ENCODE data around the gene DRC3.
"Not testable (repeated sequence)": the region's sequence is repeated elsewhere in the genome, so short reads cannot be mapped to it uniquely, and the experiment has no call there.

The DRC3 gene

DNA sequence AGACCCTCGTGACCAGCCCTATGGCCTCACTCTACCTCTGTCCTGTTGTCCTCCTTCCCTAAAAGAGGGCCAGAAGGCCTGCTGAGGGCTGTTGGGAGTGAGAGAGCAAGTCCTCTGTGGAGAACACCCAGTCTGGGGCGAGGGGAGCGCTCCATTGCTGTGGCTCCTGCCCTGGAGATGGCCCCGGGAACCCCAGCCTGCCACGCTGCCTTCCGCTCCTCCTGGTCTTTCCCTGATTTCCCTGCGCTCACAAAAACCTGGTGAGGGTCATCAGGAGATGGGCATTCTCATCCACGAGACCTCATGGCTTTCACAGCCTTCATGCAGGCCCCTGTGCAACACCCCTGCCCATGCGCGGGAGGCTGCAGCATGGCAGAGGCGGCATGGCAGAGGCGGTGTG lies 21.2 kb downstream of the DRC3 start:
- DNase-seq (ENCODE audit: low read depth in 2 of 2) = no peak

GRCh38 chr17:17994271-17995069 lies 21.8 kb downstream of the DRC3 start:
- no peak for DNase-seq (ENCODE audit: low read depth in 2 of 2)

DNA sequence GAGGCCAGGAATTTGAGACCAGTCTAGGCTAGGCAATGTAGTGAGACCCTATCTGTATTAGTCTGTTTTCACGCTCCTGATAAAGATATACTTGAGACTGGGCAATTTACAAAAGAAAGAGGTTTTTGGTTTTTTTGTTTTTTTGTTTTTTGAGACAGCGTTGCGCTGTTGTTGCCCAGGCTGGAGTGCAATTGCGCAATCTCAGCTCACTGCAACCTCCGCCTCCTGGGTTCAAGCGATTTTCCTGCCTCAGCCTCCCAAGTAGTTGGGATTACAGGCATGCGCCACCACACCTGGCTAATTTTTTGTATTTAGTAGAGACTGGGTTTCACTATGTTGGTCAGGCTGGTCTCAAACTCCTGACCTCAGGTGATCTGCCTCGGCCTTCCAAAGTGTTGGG lies 23.2 kb downstream of the DRC3 start:
- not testable (repeated sequence) for DNase-seq (ENCODE audit: low read depth in 2 of 2)

GRCh38 chr17:17998934-17999333 lies 26.3 kb downstream of the DRC3 start:
- DNase-seq (ENCODE audit: low read depth in 2 of 2) = no peak

GRCh38 chr17:17999364-18000029 lies 26.8 kb downstream of the DRC3 start:
- DNase-seq (ENCODE audit: low read depth in 2 of 2) = no peak

DNA sequence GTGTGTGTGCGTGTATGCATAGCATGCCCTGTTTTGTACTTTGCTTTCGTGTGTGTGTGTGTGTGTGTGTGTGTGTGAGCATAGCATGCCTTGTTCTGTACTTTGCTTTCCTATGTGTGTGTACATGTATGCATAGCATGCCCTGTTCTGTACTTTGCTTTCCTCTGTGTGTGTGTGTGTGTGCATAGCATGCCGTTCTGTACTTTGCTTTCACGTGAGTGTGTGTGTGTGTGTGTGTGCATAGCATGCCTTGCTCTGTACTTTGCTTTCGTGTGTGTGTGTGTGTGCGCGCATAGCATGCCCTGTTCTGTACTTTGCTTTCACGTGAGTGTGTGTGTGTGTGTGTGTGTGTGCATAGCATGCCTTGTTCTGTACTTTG lies 27.4 kb downstream of the DRC3 start:
- no peak for DNase-seq (ENCODE audit: low read depth in 2 of 2)

GRCh38 chr17:18002171-18002570 lies 29.5 kb downstream of the DRC3 start:
- no peak for DNase-seq (ENCODE audit: low read depth in 2 of 2)

DNA sequence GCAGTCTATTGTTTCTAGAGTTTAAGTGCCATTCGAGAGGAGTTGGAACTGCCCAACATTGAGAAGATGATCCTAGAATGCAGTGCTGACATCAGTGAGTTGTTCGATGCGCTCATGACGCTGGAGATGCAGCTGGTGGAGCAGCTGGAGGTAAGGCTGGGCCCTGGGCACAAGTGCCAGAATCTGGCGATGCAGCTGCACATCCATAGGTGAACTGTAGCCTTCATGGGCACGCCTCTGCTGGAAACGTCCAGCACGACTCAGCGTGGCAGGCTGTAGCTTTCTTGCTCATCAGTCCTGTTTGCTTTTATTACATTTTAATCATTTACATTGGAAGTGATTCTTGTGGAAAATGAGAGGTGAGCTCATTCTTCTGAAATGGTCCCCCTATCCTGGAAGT lies 31.7 kb downstream of the DRC3 start:
- no peak for DNase-seq (ENCODE audit: low read depth in 2 of 2)

DNA sequence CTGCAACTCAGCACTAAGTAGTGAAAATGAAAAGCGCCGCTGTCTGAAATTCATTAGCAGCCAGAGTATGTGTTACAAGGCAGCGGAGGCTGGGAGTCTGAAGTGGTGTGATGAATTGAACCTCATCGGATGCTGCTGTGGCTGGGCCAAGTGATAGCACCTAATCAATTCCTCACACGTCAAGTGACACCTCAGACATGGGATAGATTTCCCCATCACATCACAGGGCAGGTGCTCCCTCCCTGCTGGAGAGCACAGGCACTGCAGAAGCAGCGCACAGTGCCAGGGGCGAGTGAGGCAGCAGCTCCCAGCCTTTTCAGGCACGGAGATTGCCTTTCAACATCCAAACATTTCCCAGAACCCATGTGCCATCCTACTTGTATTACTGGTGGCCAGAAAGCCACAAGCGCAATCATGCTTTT lies 32.2 kb downstream of the DRC3 start:
- no peak for DNase-seq (ENCODE audit: low read depth in 2 of 2)

- DNase-seq (ENCODE audit: low read depth in 2 of 2) = no peak
These were observed 32.8 kb downstream of the DRC3 start for GRCh38 chr17:18005496-18005895.

- no peak for DNase-seq (ENCODE audit: low read depth in 2 of 2)
These were observed 34.0 kb downstream of the DRC3 start for GRCh38 chr17:18006495-18007239.

- peak; percentile 14 to 19 for DNase-seq (ENCODE audit: low read depth in 2 of 2)
These were observed 36.0 kb downstream of the DRC3 start for GRCh38 chr17:18008496-18009268.

DNA sequence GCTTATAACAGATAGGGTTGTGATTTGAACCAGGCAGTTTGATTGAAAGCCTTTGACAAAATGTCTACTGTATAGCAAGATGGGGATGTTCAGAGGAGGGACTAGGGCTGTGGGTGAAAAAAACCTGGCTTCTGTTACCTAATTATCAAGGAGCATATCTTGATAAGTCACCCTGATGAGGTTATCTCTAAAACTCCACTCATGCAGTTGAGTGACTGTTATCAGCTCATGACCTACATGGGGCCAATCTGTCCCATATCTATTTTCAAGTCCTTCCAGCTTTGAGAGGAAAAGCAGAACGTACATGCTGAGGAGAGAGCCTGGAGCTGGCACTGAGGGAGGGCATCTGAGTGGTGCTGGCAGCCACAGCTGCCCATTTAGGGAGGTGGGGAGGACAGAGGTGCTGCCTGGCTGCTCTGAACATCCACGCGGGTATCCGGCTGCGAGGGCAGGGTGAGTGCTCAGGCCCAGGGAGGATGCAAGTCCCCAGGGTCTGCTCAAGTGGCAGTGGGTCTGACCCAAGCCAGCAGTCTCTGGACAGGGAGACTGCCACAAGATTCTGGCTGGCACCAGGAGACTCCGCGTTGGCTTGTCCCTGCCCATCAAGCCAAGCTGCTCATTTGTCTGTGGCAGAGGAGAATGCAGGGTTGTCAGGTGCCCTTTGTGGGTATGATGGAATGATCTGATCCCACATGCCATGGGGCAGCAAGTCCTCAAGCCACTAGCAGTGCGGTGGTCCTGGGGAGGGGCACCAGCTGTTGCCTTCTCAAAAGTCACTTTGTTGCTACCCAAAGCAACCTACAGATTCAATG lies 37.2 kb downstream of the DRC3 start:
- DNase-seq (ENCODE audit: low read depth in 2 of 2) = no peak

DNA sequence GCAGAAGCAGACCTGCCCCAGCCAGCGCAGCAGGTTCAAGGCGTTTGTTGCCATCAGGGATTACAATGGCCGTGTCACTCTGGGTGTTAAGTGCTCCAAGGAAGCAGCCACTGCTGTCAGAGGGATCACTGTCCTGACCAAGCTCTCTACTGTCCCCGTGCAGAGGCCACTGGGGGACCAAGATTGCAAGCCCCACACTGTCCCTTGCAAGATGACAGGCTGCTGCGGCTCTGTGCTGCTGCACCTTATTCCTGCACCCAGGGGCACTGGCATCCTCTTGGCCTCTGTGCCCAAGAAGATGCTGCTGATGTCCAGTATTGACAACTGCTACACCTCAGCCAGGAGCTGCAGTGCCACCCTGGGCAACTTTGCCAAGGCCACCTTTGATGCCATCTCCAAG lies 38.6 kb downstream of the DRC3 start:
- no peak for DNase-seq (ENCODE audit: low read depth in 2 of 2)

- no peak for DNase-seq (ENCODE audit: low read depth in 2 of 2)
These were observed 41.3 kb downstream of the DRC3 start for GRCh38 chr17:18014006-18014405.

GRCh38 chr17:18015593-18015992 lies 42.9 kb downstream of the DRC3 start:
- no peak for DNase-seq (ENCODE audit: low read depth in 2 of 2)

DNA sequence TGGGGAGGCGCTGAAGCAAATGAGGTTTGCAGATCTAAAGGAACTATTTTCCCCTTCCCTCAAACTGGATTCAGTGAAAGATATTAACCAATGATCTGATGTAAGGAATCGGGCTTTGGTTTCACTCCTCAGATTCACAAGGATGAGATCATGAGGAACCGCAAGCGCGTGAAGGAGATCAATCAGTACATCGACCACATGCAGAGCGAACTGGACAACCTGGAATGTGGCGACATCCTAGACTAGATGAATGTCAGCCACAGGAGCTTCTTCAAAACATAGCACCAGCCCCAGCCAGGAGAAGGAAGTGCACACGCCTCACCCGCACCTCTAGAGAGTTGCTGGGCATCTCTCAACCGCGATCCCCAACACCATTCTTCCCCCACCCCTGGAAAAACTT lies 43.8 kb downstream of the DRC3 start:
- DNase-seq (ENCODE audit: low read depth in 2 of 2) = no peak

- no peak for DNase-seq (ENCODE audit: low read depth in 2 of 2)
These were observed 45.3 kb downstream of the DRC3 start for GRCh38 chr17:18017958-18018357.

DNA sequence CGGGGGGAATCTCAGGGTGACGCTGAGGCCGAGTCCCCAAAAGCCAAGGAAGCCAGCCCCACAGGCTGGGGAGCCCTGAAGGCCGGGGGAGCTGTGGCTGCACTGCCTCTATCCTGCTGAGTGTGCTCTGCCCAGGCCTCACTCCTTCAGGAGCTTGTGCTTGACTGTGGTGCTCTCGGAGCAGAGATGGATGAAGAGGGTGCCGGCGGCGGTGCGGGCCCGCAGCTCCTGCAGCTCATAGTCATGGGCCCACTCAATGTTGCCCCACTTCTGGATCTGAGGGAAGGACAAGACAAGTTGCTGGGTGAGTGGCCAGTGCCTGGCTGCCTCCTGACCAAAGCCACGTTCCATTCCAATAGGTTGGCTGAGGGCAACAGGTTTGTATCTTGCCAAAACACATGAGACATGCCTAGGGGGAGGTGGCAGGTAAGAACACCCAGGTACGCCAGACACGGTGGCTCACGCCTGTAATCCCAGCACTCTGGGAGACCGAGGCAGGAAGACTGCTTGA lies 45.8 kb downstream of the DRC3 start:
- no peak for DNase-seq (ENCODE audit: low read depth in 2 of 2)

DNA sequence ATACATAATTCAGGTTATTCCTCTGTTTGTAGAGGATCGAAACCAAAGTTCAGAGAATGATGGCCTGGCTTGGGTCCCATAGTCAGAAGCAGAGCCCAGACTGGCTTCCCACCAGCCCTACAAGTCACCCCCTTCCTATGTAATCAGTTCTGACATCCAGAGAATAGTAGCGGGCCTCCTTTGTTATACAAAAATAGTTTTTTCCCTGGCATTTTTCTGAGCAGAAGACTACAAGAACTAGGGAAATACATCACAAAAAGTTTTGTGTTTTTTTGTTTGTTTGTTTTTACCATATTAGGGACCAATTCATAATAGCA lies 47.1 kb downstream of the DRC3 start:
- no peak for DNase-seq (ENCODE audit: low read depth in 2 of 2)

DNA sequence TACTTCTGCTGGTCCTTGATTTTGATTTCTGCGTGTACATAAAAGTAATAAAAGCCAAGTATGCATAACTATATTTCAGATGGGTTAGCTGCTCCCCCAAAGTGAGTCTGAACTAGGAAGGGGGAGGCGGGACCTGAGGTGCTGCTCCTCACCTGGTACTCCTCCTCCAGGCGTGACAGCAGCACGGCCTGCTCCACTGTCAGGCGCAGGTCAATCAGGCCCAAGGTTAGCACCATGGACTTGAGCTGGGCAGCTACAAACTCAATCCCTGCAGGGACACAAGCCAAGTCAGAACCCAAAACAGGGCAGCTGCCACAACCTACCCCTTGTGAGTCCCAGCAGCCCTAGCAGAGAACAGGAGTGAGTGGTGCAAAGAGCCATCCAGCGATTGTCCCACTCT lies 48.3 kb downstream of the DRC3 start:
- DNase-seq (ENCODE audit: low read depth in 2 of 2) = no peak
